K562 (cell line): ENCODE results near the gene SOHLH2. TPM values are rescaled to one million over a fixed set of nuclear protein-coding genes. Genes with fewer than 3 reads are reported as not detected.

Experiments
- ATAC-seq: fragments of 200-7000 bp; cut with Tn5 transposase; 3 replicates; pipeline ENCODE4 v1.9.1; 2020; ENCODE audit warnings: moderate library complexity
- Bru-seq: library from RNA; stranded (reverse); fragments of 400-500 nt; gene quantifications from one replicate; lab custom pipeline; 2021; lab: Mats Ljungman, UMichigan
- BruChase-seq, 2 experiments: library from RNA; stranded (reverse); fragments of 400-500 nt; gene quantifications; one replicate each; lab custom pipeline; 2021; lab: Mats Ljungman, UMichigan
- BruUV-seq: library from RNA; stranded (reverse); fragments of 400-500 nt; replicated peaks from 2 replicates; lab custom pipeline; 2021; lab: Mats Ljungman, UMichigan
- CTCF ChIA-PET: fragments of 300-600 bp; formaldehyde crosslinking; extraction: SDS; loops from one replicate; lab custom pipeline; 2021; ENCODE audit warnings: low intra/inter-chr PET ratio; lab: Yijun Ruan, JAX
- POLR2A ChIA-PET: fragments of 300-600, 350-650 bp; sonication (Branson Sonifier 250); formaldehyde crosslinking; extraction: SDS; loops from one replicate; lab custom pipeline; 2021; ENCODE audit warnings: antibody characterized with exemption, inconsistent platforms; lab: Yijun Ruan, JAX
- DNase-seq, 4 experiments: peaks; one replicate each; pipeline versions ENCODE4 v3.0.0 to v3.0.0-alpha.2; 2011 to 2018; ENCODE audit warnings: low spot score in 3 of 4, mixed read lengths in 3 of 4; ENCODE audit errors: extremely low read depth in 1 of 4
- FAIRE-seq: peaks from 2 replicates; lab custom pipeline; 2011; peaks lifted over from hg19 to GRCh38; lab: Jason Lieb, UNC
- H2AFZ ChIP-seq: 2 replicates; pipeline ENCODE4 v1.6.0; 2011; ENCODE audit warnings: low read depth, low read length, control low read depth, inconsistent platforms
- H3K27ac ChIP-seq: fragments of 200-600 bp; 3 replicates; pipeline ENCODE4 v1.8.0; 2011; ENCODE audit warnings: low read depth, mild to moderate bottlenecking, control low read depth, inconsistent platforms, low read length, moderate library complexity, mixed read lengths; ENCODE audit errors: extremely low read depth
- H3K27me3 ChIP-seq, 2 experiments: fragments of 300-600 bp in 1 of 2; 2 replicates in 1 of 2; 3 replicates in 1 of 2; pipeline versions ENCODE4 v1.6.0 to v1.8.0; 2011; ENCODE audit warnings: inconsistent platforms in 2 of 2, low read length in 2 of 2, mild to moderate bottlenecking in 1 of 2, mixed read lengths in 1 of 2, moderate library complexity in 1 of 2; ENCODE audit not compliant: control insufficient read depth in 2 of 2, insufficient read depth in 2 of 2
- H3K36me3 ChIP-seq: fragments of 300-600 bp; 3 replicates; pipeline ENCODE4 v1.8.0; 2011; ENCODE audit warnings: mild to moderate bottlenecking, low read length, inconsistent platforms; ENCODE audit not compliant: control insufficient read depth, insufficient read depth
- H3K4me1 ChIP-seq, 2 experiments: fragments of 200-600 bp in 1 of 2; replicated peaks in 1 of 2; 2 replicates in 1 of 2; 3 replicates in 1 of 2; pipeline versions ENCODE4 v1.5.1 to v1.8.0; 2011; ENCODE audit warnings: inconsistent platforms in 2 of 2, low read length in 2 of 2, mild to moderate bottlenecking in 1 of 2, mixed read lengths in 1 of 2, moderate library complexity in 1 of 2; ENCODE audit not compliant: control insufficient read depth in 2 of 2, insufficient read depth in 2 of 2
- H3K4me2 ChIP-seq: 2 replicates; pipeline ENCODE4 v1.6.1; 2011; ENCODE audit warnings: low read length, control low read depth, inconsistent platforms, mixed read lengths; ENCODE audit not compliant: insufficient read depth
- H3K4me3 ChIP-seq: fragments of 200-600 bp; sonication (generic), shearing (Covaris generic); 2 replicates; pipeline ENCODE4 v1.5.1; 2016; ENCODE audit warnings: control low read depth, inconsistent platforms
- H3K79me2 ChIP-seq: fragments of 200-600 bp; 3 replicates; pipeline ENCODE4 v1.8.0; 2011; ENCODE audit warnings: low read length, inconsistent platforms; ENCODE audit not compliant: control insufficient read depth, insufficient read depth
- H3K9ac ChIP-seq, 2 experiments: 2 replicates each; pipeline versions ENCODE4 v1.6.0 to v1.6.1; 2011; ENCODE audit warnings: low read depth in 2 of 2, low read length in 2 of 2, control low read depth in 1 of 2, inconsistent platforms in 1 of 2, mild to moderate bottlenecking in 1 of 2, mixed read lengths in 1 of 2; ENCODE audit not compliant: insufficient read depth in 1 of 2
- H3K9me1 ChIP-seq: one replicate; pipeline ENCODE4 v1.6.0; 2011; ENCODE audit warnings: inconsistent platforms, mild to moderate bottlenecking, low read length, moderate library complexity; ENCODE audit not compliant: control insufficient read depth, insufficient read depth
- H3K9me3 ChIP-seq: replicated peaks from 2 replicates; pipeline ENCODE4 v1.5.1; 2011; ENCODE audit warnings: low read depth, low read length, inconsistent platforms; ENCODE audit not compliant: control insufficient read depth, insufficient read depth
- H4K20me1 ChIP-seq: replicated peaks from 2 replicates; pipeline ENCODE4 v1.6.1; 2011; ENCODE audit warnings: low read length, inconsistent platforms, mixed read lengths; ENCODE audit not compliant: control insufficient read depth, insufficient read depth
- CXXC5 ChIP-seq: fragments of 250-450 bp; sonication (Bioruptor Pico); IDR thresholded peaks from 2 replicates; pipeline ENCODE4 v1.8.0; 2022; ENCODE audit warnings: inconsistent platforms, mild to moderate bottlenecking, moderate library complexity
- ELF1 ChIP-seq: fragments of 200-800 bp; sonication (Bioruptor generic); IDR thresholded peaks from 2 replicates; pipeline ENCODE4 v1.6.1; 2016; ENCODE audit warnings: missing genetic modification characterization, missing compliant biosample characterization
- ILK ChIP-seq: fragments of 450-650 bp; IDR thresholded peaks from 2 replicates; pipeline ENCODE4 v1.6.1; 2016; ENCODE audit warnings: missing genetic modification characterization, low read depth, mild to moderate bottlenecking, missing compliant biosample characterization, moderate library complexity, borderline replicate concordance
- PHF8 ChIP-seq: fragments of 200-600 bp; sonication (generic); IDR thresholded peaks from 2 replicates; pipeline ENCODE4 v1.6.1; 2012; ENCODE audit warnings: mixed run types, mild to moderate bottlenecking, inconsistent platforms, low read length, moderate library complexity, borderline replicate concordance
- SAFB2 ChIP-seq: fragments of 200-400 bp; formaldehyde crosslinking; IDR thresholded peaks from 2 replicates; pipeline ENCODE4 v1.6.1; 2018; ENCODE audit warnings: borderline replicate concordance, low read length, low read depth, moderate library complexity; ENCODE audit not compliant: severe bottlenecking
- SPI1 ChIP-seq: IDR thresholded peaks from 2 replicates; pipeline ENCODE4 v1.6.1; 2011; ENCODE audit warnings: low read depth, low read length, control low read depth, borderline replicate concordance
- TBP ChIP-seq: optimal IDR thresholded peaks from 2 replicates; pipeline ENCODE3; 2011; ENCODE audit warnings: low read depth, low read length, improper control_type of control experiment
- ZBTB33 ChIP-seq: sonication (generic); formaldehyde crosslinking; IDR thresholded peaks from 2 replicates; pipeline ENCODE4 v1.8.1; 2023; ENCODE audit warnings: mild to moderate bottlenecking, missing genetic modification reagents
- ZFX ChIP-seq: sonication (generic); formaldehyde crosslinking; IDR thresholded peaks from 2 replicates; pipeline ENCODE4 v1.8.0; 2022; ENCODE audit warnings: mild to moderate bottlenecking, missing genetic modification reagents, moderate library complexity
- ZNF12 ChIP-seq: sonication (generic); formaldehyde crosslinking; IDR thresholded peaks from 2 replicates; pipeline ENCODE4 v1.4.0; 2020; ENCODE audit warnings: mild to moderate bottlenecking, missing genetic modification reagents
- WGBS: fragments of 100-300 bp; shearing (Covaris generic); methylation state at CpG from one replicate; pipeline ENCODE4 v1.1.6; 2016; ENCODE audit warnings: low coverage, mixed read lengths; ENCODE audit not compliant: insufficient coverage; ENCODE audit errors: missing lambda C conversion rate; 5-methylcytosine and 5-hydroxymethylcytosine counted together
- in situ Hi-C: fragments of 300-500 bp; cut with MboI; formaldehyde crosslinking; loops from 4 replicates; pipeline ENCODE4 v1.15.0; 2018; ENCODE audit warnings: inconsistent platforms, mixed read lengths
- intact Hi-C: fragments of 100-400 bp; cut with micrococcal nuclease; formaldehyde crosslinking; loops from 2 replicates; pipeline ENCODE4 v1.14.2; 2022
- long read RNA-seq, 3 experiments: library from polyadenylated mRNA in 2 of 3; library from RNA in 1 of 3; unstranded in 2 of 3; stranded (forward) in 1 of 3; transcript quantifications; one replicate each; pipeline ENCODE4 v2.0.0, GENCODE V29; 2019 to 2022
- polyA minus RNA-seq, 3 experiments: library from RNA; depleted of rRNA, polyadenylated mRNA; stranded (reverse); fragments of >200 nt; gene quantifications; 2 replicates each; pipeline ENCODE4 v1.2.3, GENCODE V29; 2011
- polyA plus RNA-seq, 8 experiments: library from polyadenylated mRNA; depleted of rRNA in 4 of 8; stranded (reverse) in 5 of 8; unstranded in 3 of 8; fragments of >200 nt; fragmentation: Nextera tagmentation in 2 of 8; fragmentation: Illumina TruSeq in 1 of 8; extraction: Ambion mirVana in 2 of 8; extraction: Trizol in 1 of 8; gene quantifications; 2 replicates each; pipeline versions ENCODE4 v1.2.1 to v1.2.3, GENCODE V29; 2011 to 2014; ENCODE audit warnings: inconsistent platforms in 1 of 8, missing spikeins in 1 of 8
- total RNA-seq, 7 experiments: library from RNA; depleted of rRNA in 6 of 7; stranded (reverse); fragments of >200 nt in 6 of 7; fragmentation: Illumina TruSeq in 2 of 7; extraction: Trizol in 2 of 7; gene quantifications; 2 replicates each; pipeline versions ENCODE4 v1.2.1 to v1.2.3, GENCODE V29; 2011 to 2021; ENCODE audit warnings: low replicate concordance in 1 of 7
- TF ChIP-seq, protein P1 (sequence below): sonication (generic); formaldehyde crosslinking; IDR thresholded peaks from 2 replicates; pipeline ENCODE4 v1.8.0; 2022; ENCODE audit warnings: mild to moderate bottlenecking, missing genetic modification reagents

The SOHLH2 gene
- 5.2 and 11.7 TPM in 2 replicates for total RNA-seq (2011; cell fraction: chromatin; rRNA removed; ENCODE audit: low replicate concordance)
- 3.5 and 4.2 TPM in 2 replicates for total RNA-seq (2011; cell fraction: nucleolus; rRNA removed)
- total RNA-seq (2011; cell fraction: nucleoplasm; rRNA removed) = 5.4 and 8.5 TPM in 2 replicates
- total RNA-seq (2014; rRNA removed) (10.3 and 11.1 TPM in 2 replicates), total RNA-seq (2014; rRNA removed; fragmentation: Illumina TruSeq; extraction: Trizol) (19.5 and 20.9 TPM in 2 replicates), total RNA-seq (2015; rRNA removed; fragmentation: Illumina TruSeq; extraction: Trizol) (11.9 and 13.0 TPM in 2 replicates), total RNA-seq (2021) (12.7 and 13.6 TPM in 2 replicates), polyA plus RNA-seq (2011; rRNA removed) (17.0 and 18.2 TPM in 2 replicates), polyA plus RNA-seq (2014; fragmentation: Illumina TruSeq; extraction: Trizol) (20.3 and 22.5 TPM in 2 replicates), polyA plus RNA-seq (2014; fragmentation: Nextera tagmentation; extraction: Ambion mirVana) (10 to 100 TPM; 21.6 to 26.7 TPM), polyA plus RNA-seq (2014; rRNA removed) (13.6 and 14.5 TPM in 2 replicates), polyA minus RNA-seq (2011; rRNA and poly(A)+ RNA removed) (12.7 and 14.0 TPM in 2 replicates), Bru-seq, nascent RNA (percentile 59 among the genes with signal in this experiment), BruChase-seq, experiment 1, labeled RNA remaining after a 2-hour chase (percentile 69 among the genes with signal in this experiment), BruChase-seq, experiment 2, labeled RNA remaining after a 6-hour chase (percentile 70 among the genes with signal in this experiment)
- 9.4 and 13.3 TPM in 2 replicates for polyA plus RNA-seq (2011; cell fraction: cytosol; rRNA removed)
- polyA plus RNA-seq (2011; cell fraction: nucleus; rRNA removed) = 15.5 and 24.6 TPM in 2 replicates
- 6.7 and 9.7 TPM in 2 replicates for polyA plus RNA-seq (2012)
- polyA minus RNA-seq (2011; cell fraction: cytosol; rRNA and poly(A)+ RNA removed) = 4.6 and 5.5 TPM in 2 replicates
- 6.9 and 12.7 TPM in 2 replicates for polyA minus RNA-seq (2011; cell fraction: nucleus; rRNA and poly(A)+ RNA removed)
- long read RNA-seq, experiment 1, transcript SOHLH2-201 (7 exons, 1,909 nt) = minor isoform, 5 of 34 reads
- long read RNA-seq, experiment 1, transcript SOHLH2-202 (11 exons, 2,193 nt) = major isoform, 17 of 34 reads
- long read RNA-seq, experiment 1, partial matches to known transcripts = 6 of 34 reads
- long read RNA-seq, experiment 1, other reads (novel, unspliced or antisense) = 6 of 34 reads
- long read RNA-seq, experiment 2, transcript SOHLH2-202 (11 exons, 2,193 nt) = major isoform, 9 of 17 reads
- long read RNA-seq, experiment 2, partial matches to known transcripts = 2 of 17 reads
- long read RNA-seq, experiment 2, other reads (novel, unspliced or antisense) = 4 of 17 reads
- long read RNA-seq, experiment 3, transcript SOHLH2-202 (11 exons, 2,193 nt) = major isoform, 20 of 26 reads
- long read RNA-seq, experiment 3, partial matches to known transcripts = 0 of 26 reads
- long read RNA-seq, experiment 3, other reads (novel, unspliced or antisense) = 3 of 26 reads

DNA sequence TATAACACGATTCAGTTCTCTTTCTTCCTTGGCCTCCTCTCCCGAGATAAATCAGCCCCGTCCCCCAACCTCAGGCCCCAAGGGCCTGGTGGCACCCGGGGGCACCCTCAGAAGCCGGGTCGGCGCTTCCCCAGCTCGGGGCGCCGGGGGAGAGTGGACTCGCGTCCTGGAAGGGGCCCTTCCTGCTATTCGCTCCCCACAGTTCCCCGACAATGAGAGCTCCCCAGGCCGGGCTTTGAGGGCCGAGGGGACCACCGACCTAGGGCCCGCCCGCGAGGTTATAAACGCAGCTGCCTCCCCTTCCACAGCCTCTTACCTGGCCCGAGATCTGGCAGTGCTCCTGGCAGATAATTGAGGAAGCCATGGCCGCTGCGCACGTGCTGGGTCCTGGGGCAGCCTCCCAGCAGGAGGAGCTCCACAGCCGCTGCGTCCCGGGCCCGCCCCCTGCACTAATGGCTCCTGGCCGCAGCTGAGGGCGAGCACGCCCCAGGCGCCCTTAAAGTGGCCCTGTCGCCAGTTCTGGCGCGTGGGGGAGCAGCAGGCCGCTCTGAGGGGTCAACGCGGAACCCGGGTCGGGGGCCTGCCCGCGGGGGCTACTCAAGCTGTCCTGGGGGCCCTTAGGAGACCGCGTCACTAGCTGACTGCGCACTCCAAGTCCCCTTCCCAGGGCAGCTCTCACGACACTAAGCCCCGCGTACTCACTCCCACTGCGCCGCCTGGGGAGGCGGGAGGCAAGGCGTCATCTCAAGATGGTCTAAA, at the start of gene SOHLH2:
Gene SOHLH2, minus strand, starts transcription at position 394 of the 759 bp plus-strand sequence. Its CDS starts 30 bp downstream, at position 364.
- Histone ChIP-seq H3K9me1 (no peaks in the 10 kb centered on the region), H2AFZ (peak within 1 kb of the TSS; percentile 70), H3K4me2 (peak within 1 kb of the TSS; percentile 52), H3K9me3 (peaks cover 7% of the 10 kb centered on the region), H3K9ac (peak within 1 kb of the TSS; percentile 64 to 90), H3K27me3 (no peaks in the 10 kb centered on the region), H4K20me1 (no peaks in the 10 kb centered on the region), H3K4me3 (peak within 1 kb of the TSS; percentile 47), H3K79me2 (peaks cover 2% of the 10 kb centered on the region; the same call in 2 of the 3 replicates), H3K36me3 (no peaks in the 10 kb centered on the region), H3K27ac (peak within 1 kb of the TSS; percentile 58; the same call in 1 of the 3 replicates), H3K4me1 (peaks cover 0 to 8% of the 10 kb centered on the region in 2 experiments; a peak in 2 of 5 replicates)
- CTCF ChIA-PET = no interaction called here
- intact Hi-C loops = no loop called here
- BruUV-seq = no TSS peak
- ATAC-seq = peak; percentile 99
- in situ Hi-C loops = no loop called here
- FAIRE-seq = no peak
- POLR2A ChIA-PET = interaction anchor here (0.8 to 1.6 kb wide), 2 partner anchors 10 to 19 kb away, joined by 3 read pairs; no protein-coding TSS in a partner anchor
- peak; percentile 33 to 66 (median 44) for DNase-seq
- 24% methylated on average over 14 of the region's 53 CpGs for WGBS
- TF ChIP-seq SAFB2 (no peak), ZBTB33 (CRISPR knock-in tag) (peak; percentile 99), TBP (peak; percentile 18), SPI1 (0 out of 2 replicates have a peak, but pooled peaks have one; percentile 20), ILK (tag) (no peak), ZNF12 (no peak), PHF8 (peak; percentile 29; the same call in 1 of the 2 replicates), ELF1 (tag) (no peak), ZFX (CRISPR knock-in tag) (peak; percentile 52), CXXC5 (CRISPR knock-in tag) (peak; percentile 26; the same call in 1 of the 2 replicates)
- TF ChIP-seq, protein P1, sequence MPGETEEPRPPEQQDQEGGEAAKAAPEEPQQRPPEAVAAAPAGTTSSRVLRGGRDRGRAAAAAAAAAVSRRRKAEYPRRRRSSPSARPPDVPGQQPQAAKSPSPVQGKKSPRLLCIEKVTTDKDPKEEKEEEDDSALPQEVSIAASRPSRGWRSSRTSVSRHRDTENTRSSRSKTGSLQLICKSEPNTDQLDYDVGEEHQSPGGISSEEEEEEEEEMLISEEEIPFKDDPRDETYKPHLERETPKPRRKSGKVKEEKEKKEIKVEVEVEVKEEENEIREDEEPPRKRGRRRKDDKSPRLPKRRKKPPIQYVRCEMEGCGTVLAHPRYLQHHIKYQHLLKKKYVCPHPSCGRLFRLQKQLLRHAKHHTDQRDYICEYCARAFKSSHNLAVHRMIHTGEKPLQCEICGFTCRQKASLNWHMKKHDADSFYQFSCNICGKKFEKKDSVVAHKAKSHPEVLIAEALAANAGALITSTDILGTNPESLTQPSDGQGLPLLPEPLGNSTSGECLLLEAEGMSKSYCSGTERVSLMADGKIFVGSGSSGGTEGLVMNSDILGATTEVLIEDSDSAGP (CRISPR knock-in tag) = no peak
